ENCODE measurements around the gene TWNK. TPM values are rescaled to one million over a fixed set of nuclear protein-coding genes. Genes with fewer than 3 reads are reported as not detected.

The TWNK gene
- total and polyA plus RNA-seq, 9 of the 15 experiments (the other 6 are each of a cell fraction or from before 2014, with no cell fraction given): 11.6 to 34.7 (median 17.4) TPM

DNA sequence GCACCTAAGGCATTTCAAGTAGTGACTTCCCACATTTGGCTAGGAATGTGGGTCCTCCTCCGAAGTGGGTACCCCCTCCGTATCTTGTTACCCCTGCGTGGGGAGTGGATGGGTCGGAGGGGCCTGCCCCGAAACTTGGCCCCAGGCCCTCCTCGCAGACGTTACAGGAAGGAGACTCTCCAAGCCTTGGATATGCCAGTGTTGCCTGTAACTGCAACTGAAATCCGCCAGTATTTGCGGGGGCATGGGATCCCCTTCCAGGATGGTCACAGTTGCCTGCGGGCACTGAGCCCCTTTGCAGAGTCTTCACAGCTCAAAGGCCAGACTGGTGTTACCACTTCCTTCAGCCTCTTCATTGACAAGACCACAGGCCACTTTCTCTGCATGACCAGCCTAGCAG, 823 bp downstream of the TWNK start:
- Histone ChIP-seq H3K4me1 (replicated peaks in 1 of 2; ENCODE audit: control insufficient read depth in 2 of 2, insufficient read depth in 2 of 2, low read length in 2 of 2) (peaks cover 16 to 21% of the 10 kb centered on the region in 2 experiments; a peak in 4 of 5 replicates), H3K4me3 (peak overlapping the region; percentile 95), H3K36me3 (ENCODE audit: control insufficient read depth, insufficient read depth, low read length) (peaks cover 57% of the 10 kb centered on the region; the same call in 2 of the 3 replicates), H4K20me1 (replicated peaks; ENCODE audit: control insufficient read depth, insufficient read depth, low read length) (peaks cover 6% of the 10 kb centered on the region; the same call in 1 of the 2 replicates), H3K27me3 (ENCODE audit: control insufficient read depth in 2 of 2, insufficient read depth in 2 of 2, low read length in 2 of 2) (no peaks in the 10 kb centered on the region), H2AFZ (ENCODE audit: low read depth, low read length) (no peak overlapping the region), H3K9me1 (ENCODE audit: control insufficient read depth, insufficient read depth, low read length) (no peaks in the 10 kb centered on the region), H3K4me2 (ENCODE audit: insufficient read depth, low read length) (peak overlapping the region; percentile 97), H3K9ac (ENCODE audit: insufficient read depth in 1 of 2, low read depth in 2 of 2, low read length in 2 of 2) (peak overlapping the region; percentile 95 to 99), H3K9me3 (replicated peaks; ENCODE audit: control insufficient read depth, insufficient read depth, low read depth, low read length) (no peaks in the 10 kb centered on the region), H3K79me2 (ENCODE audit: control insufficient read depth, insufficient read depth, low read length) (peaks cover 59% of the 10 kb centered on the region), H3K27ac (ENCODE audit: extremely low read depth, low read depth, low read length) (peak overlapping the region; percentile 87)
- DNase-seq (ENCODE audit: extremely low read depth in 1 of 4, low spot score in 3 of 4): no peak
- ATAC-seq: no peak
- FAIRE-seq: peak; percentile 56
- ChIA-PET POLR2A (interaction anchor here (1.3 kb wide), 1 partner anchor 10 kb away, joined by 4 read pairs; no protein-coding TSS in a partner anchor), CTCF (ENCODE audit: low intra/inter-chr PET ratio) (no interaction called here)
- intact Hi-C loops (cut with micrococcal nuclease) (no loop called here), in situ Hi-C loops (cut with MboI) (loop anchor here (25.0 kb wide), 1 partner anchor 1049 kb away; no protein-coding TSS in a partner anchor)
- TF ChIP-seq YY1 (IDR thresholded peaks at IDR 0.05; ENCODE audit: borderline replicate concordance in 1 of 3, control insufficient read depth in 1 of 3, extremely low read depth in 1 of 3, insufficient read depth in 3 of 3, insufficient read length in 1 of 3, insufficient replicate concordance in 2 of 3, low read depth in 1 of 3, low read length in 2 of 3): no peak
- TF ChIP-seq PTBP1 (IDR thresholded peaks at IDR 0.05; ENCODE audit: low read depth, low read length): no peak
- no peak for TF ChIP-seq DIDO1 (tag; IDR thresholded peaks at IDR 0.05; ENCODE audit: low read depth)
- TF ChIP-seq, protein P1, sequence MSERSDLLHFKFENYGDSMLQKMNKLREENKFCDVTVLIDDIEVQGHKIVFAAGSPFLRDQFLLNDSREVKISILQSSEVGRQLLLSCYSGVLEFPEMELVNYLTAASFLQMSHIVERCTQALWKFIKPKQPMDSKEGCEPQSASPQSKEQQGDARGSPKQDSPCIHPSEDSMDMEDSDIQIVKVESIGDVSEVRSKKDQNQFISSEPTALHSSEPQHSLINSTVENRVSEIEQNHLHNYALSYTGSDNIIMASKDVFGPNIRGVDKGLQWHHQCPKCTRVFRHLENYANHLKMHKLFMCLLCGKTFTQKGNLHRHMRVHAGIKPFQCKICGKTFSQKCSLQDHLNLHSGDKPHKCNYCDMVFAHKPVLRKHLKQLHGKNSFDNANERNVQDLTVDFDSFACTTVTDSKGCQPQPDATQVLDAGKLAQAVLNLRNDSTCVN (CRISPR knock-in tag; IDR thresholded peaks at IDR 0.05): no peak
- no peak for TF ChIP-seq ZNF75A (CRISPR knock-in tag; IDR thresholded peaks at IDR 0.05)
- no peak for TF ChIP-seq ZNF699 (CRISPR knock-in tag; IDR thresholded peaks at IDR 0.05; ENCODE audit: insufficient replicate concordance)
- BruUV-seq (replicated peaks): no TSS peak
- 15% methylated on average over 7 of the region's 10 CpGs for WGBS (ENCODE audit: insufficient coverage, low coverage, missing lambda C conversion rate)

All from K562 (cell line).